OCI-LY3 (cell line): ENCODE measurements around the gene HSF2BP.
"Not testable (repeated sequence)": the region's sequence is repeated elsewhere in the genome, so short reads cannot be mapped to it uniquely, and the experiment has no call there.

Experiments
- EZH2phosphoT487 ChIP-seq: fragments of 200-600 bp; shearing (Covaris generic); IDR thresholded peaks from 2 replicates; pipeline ENCODE4 v1.6.1; 2018; ENCODE audit warnings: antibody characterized with exemption, mixed run types, low read depth
- TF ChIP-seq, protein P1 (sequence below): fragments of 200-600, 300-600 bp; sonication (generic); IDR thresholded peaks from 2 replicates; pipeline ENCODE4 v1.5.1; 2014; ENCODE audit warnings: antibody characterized with exemption, low read length, low read depth

DNA sequence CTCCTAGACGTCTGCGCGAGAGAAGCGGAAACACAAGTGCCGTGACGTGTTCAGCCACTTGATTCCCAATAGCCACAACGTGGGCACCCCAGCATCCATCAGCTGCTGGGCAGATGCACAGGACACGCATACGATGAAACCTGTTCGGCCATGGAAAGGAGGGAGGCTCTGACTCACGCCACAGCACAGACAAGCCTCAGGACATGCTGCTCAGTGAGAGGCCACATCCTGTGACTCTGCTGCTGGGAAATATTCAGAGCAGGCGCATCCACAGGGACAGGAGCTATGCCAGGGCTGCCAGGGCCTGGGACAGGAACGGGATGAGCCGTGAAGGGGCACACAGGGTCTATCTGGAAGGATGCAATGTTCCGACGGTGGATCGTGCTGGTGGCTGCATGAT lies 171.1 kb downstream of the HSF2BP start:
- TF ChIP-seq, protein P1, sequence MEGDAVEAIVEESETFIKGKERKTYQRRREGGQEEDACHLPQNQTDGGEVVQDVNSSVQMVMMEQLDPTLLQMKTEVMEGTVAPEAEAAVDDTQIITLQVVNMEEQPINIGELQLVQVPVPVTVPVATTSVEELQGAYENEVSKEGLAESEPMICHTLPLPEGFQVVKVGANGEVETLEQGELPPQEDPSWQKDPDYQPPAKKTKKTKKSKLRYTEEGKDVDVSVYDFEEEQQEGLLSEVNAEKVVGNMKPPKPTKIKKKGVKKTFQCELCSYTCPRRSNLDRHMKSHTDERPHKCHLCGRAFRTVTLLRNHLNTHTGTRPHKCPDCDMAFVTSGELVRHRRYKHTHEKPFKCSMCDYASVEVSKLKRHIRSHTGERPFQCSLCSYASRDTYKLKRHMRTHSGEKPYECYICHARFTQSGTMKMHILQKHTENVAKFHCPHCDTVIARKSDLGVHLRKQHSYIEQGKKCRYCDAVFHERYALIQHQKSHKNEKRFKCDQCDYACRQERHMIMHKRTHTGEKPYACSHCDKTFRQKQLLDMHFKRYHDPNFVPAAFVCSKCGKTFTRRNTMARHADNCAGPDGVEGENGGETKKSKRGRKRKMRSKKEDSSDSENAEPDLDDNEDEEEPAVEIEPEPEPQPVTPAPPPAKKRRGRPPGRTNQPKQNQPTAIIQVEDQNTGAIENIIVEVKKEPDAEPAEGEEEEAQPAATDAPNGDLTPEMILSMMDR = not testable (repeated sequence)
- TF ChIP-seq EZH2phosphoT487 = not testable (repeated sequence)
